ENCODE results near the gene LRRC37A.
"Not testable (repeated sequence)": the region's sequence is repeated elsewhere in the genome, so short reads cannot be mapped to it uniquely, and the experiment has no call there.

The LRRC37A gene

GRCh38 chr17:46290906-46291546, 3.9 kb upstream of the LRRC37A start:
- DNase-seq, result not testable (repeated sequence)

- not testable (repeated sequence) for DNase-seq
Observed at GRCh38 chr17:46291618-46292017, 3.3 kb upstream of the LRRC37A start.

- not testable (repeated sequence) for DNase-seq
Observed at GRCh38 chr17:46341220-46341619, 46.3 kb downstream of the LRRC37A start.

- DNase-seq, result not testable (repeated sequence)
Observed at GRCh38 chr17:46342131-46342530, 47.2 kb downstream of the LRRC37A start.

GRCh38 chr17:46348345-46348744, 53.4 kb downstream of the LRRC37A start:
- DNase-seq, result not testable (repeated sequence)

GRCh38 chr17:46349060-46349459, 54.1 kb downstream of the LRRC37A start:
- not testable (repeated sequence) for DNase-seq

- DNase-seq, result not testable (repeated sequence)
Observed at GRCh38 chr17:46353856-46354255, 58.9 kb downstream of the LRRC37A start.

GRCh38 chr17:46361145-46361735, 66.3 kb downstream of the LRRC37A start:
- DNase-seq, result not testable (repeated sequence)

GRCh38 chr17:46361755-46362154, 66.8 kb downstream of the LRRC37A start, which contains the start of gene ARL17B:
Gene ARL17B (minus strand): TSS chr17:46361766. CDS start chr17:46358397, 3,369 bp downstream.
- DNase-seq, result not testable (repeated sequence)

- DNase-seq, result not testable (repeated sequence)
Observed at GRCh38 chr17:46367520-46367919, 72.6 kb downstream of the LRRC37A start.

GRCh38 chr17:46372236-46373229, 77.6 kb downstream of the LRRC37A start:
- not testable (repeated sequence) for DNase-seq

GRCh38 chr17:46373418-46373817, 78.5 kb downstream of the LRRC37A start:
- not testable (repeated sequence) for DNase-seq

GRCh38 chr17:46383118-46383517, 88.2 kb downstream of the LRRC37A start:
- not testable (repeated sequence) for DNase-seq

GRCh38 chr17:46385491-46385890, 90.6 kb downstream of the LRRC37A start:
- not testable (repeated sequence) for DNase-seq
